ENCODE data around the gene F5. TPM values are rescaled to one million over a fixed set of nuclear protein-coding genes. Genes with fewer than 3 reads are reported as not detected.

The F5 gene
- total and polyA plus RNA-seq, 9 of the 15 experiments (the other 6 are each of a cell fraction or from before 2014, with no cell fraction given) = 0.03 to 0.13 TPM; not detected in 7

- TF ChIP-seq ETV6 (IDR thresholded peaks at IDR 0.05; ENCODE audit: borderline replicate concordance in 1 of 2, low read depth in 2 of 2, low read length in 1 of 2) = no peak
- no peak for TF ChIP-seq ETV6 (CRISPR knock-in tag; IDR thresholded peaks at IDR 0.05; ENCODE audit: borderline replicate concordance)
- no peak for TF ChIP-seq FOXJ3 (CRISPR knock-in tag; IDR thresholded peaks at IDR 0.05)
- TF ChIP-seq MTA2 (IDR thresholded peaks at IDR 0.05; ENCODE audit: low read depth) = no peak
These were observed 60.9 kb downstream of the F5 start (continued) for GRCh38 chr1:169525391-169525790.

- no peak overlapping the region for H3K27ac ChIP-seq (ENCODE audit: extremely low read depth, low read depth, low read length)
- no peaks in the 10 kb centered on the region for H3K36me3 ChIP-seq (ENCODE audit: control insufficient read depth, insufficient read depth, low read length)
- POLR2A ChIA-PET = interaction anchor here (0.6 to 0.7 kb wide), 2 partner anchors 48 to 499 kb away, joined by 3 to 4 read pairs; no protein-coding TSS in a partner anchor
- no peak overlapping the region for H3K4me2 ChIP-seq (ENCODE audit: insufficient read depth, low read length)
- H3K4me3 ChIP-seq = no peak overlapping the region
- CTCF ChIA-PET (ENCODE audit: low intra/inter-chr PET ratio) = no interaction called here
- peaks cover 0 to 14% of the 10 kb centered on the region in 2 experiments; a peak in 3 of 5 replicates for H3K4me1 ChIP-seq (replicated peaks in 1 of 2; ENCODE audit: control insufficient read depth in 2 of 2, insufficient read depth in 2 of 2, low read length in 2 of 2)
- BruUV-seq (replicated peaks) = no TSS peak
- ATAC-seq (no peak), FAIRE-seq (no peak), DNase-seq (ENCODE audit: extremely low read depth in 1 of 4, low spot score in 3 of 4) (no peak)
- no peaks in the 10 kb centered on the region for H3K79me2 ChIP-seq (ENCODE audit: control insufficient read depth, insufficient read depth, low read length)
- no peak overlapping the region for H2AFZ ChIP-seq (ENCODE audit: low read depth, low read length)
- in situ Hi-C loops (cut with MboI) = no loop called here
- H3K9me3 ChIP-seq (replicated peaks; ENCODE audit: control insufficient read depth, insufficient read depth, low read depth, low read length) = no peaks in the 10 kb centered on the region
- no peaks in the 10 kb centered on the region; a peak in 1 of 5 replicates for H3K27me3 ChIP-seq (ENCODE audit: control insufficient read depth in 2 of 2, insufficient read depth in 2 of 2, low read length in 2 of 2)
- H3K9me1 ChIP-seq (ENCODE audit: control insufficient read depth, insufficient read depth, low read length) = no peaks in the 10 kb centered on the region
- intact Hi-C loops (cut with micrococcal nuclease) = no loop called here
- no peak overlapping the region for H3K9ac ChIP-seq (ENCODE audit: insufficient read depth in 1 of 2, low read depth in 2 of 2, low read length in 2 of 2)
- no peaks in the 10 kb centered on the region for H4K20me1 ChIP-seq (replicated peaks; ENCODE audit: control insufficient read depth, insufficient read depth, low read length)
- TF ChIP-seq PML (IDR thresholded peaks at IDR 0.05; ENCODE audit: low read length) (no peak), LEF1 (IDR thresholded peaks at IDR 0.05) (no peak), TAF7 (tag; IDR thresholded peaks at IDR 0.05) (no peak), FIP1L1 (IDR thresholded peaks at IDR 0.05; ENCODE audit: low read depth, low read length, poor library complexity, severe bottlenecking) (no peak), GABPB2 (CRISPR knock-in tag; conservative IDR thresholded peaks at IDR 0.05) (no peak), HMBOX1 (IDR thresholded peaks at IDR 0.05) (no peak), ZNF197 (CRISPR knock-in tag; IDR thresholded peaks at IDR 0.05; ENCODE audit: low read depth) (no peak), ZNF324 (CRISPR knock-in tag; IDR thresholded peaks at IDR 0.05) (no peak), ZBTB7A (IDR thresholded peaks at IDR 0.05; ENCODE audit: borderline replicate concordance, control insufficient read depth, low read depth, low read length) (no peak), TCFL5 (CRISPR knock-in tag; conservative IDR thresholded peaks at IDR 0.05) (no peak), ZNF695 (CRISPR knock-in tag; IDR thresholded peaks at IDR 0.05) (no peak), PCBP2 (IDR thresholded peaks at IDR 0.05; ENCODE audit: low read depth, low read length, poor library complexity, severe bottlenecking) (no peak), ARID2 (IDR thresholded peaks at IDR 0.05) (no peak), SAP30 (IDR thresholded peaks at IDR 0.05; ENCODE audit: borderline replicate concordance, insufficient read depth, low read depth, low read length, poor library complexity, severe bottlenecking) (no peak), MIER1 (IDR thresholded peaks at IDR 0.05; ENCODE audit: low read depth) (no peak), SMAD3 (CRISPR knock-in tag; conservative IDR thresholded peaks at IDR 0.05) (no peak), ZNF23 (CRISPR knock-in tag; IDR thresholded peaks at IDR 0.05) (no peak)
These were observed 62.4 kb downstream of the F5 start for GRCh38 chr1:169523904-169524303.
